Stomach smooth muscle (tissue), 2 donors: ENCODE results near the gene ACKR2.

ENCODE experiments used
- H3K27ac ChIP-seq: one replicate; pipeline ENCODE4 v1.7.0; 2013; ENCODE audit warnings: mild to moderate bottlenecking, low read length, inconsistent platforms
- H3K27me3 ChIP-seq, 2 donors: one replicate each; pipeline ENCODE4 v1.7.0; 2013; ENCODE audit warnings: low read length in 2 of 2; ENCODE audit not compliant: insufficient read depth in 2 of 2, control insufficient read depth in 1 of 2
- H3K36me3 ChIP-seq, 2 donors: one replicate each; pipeline ENCODE4 v1.7.0; 2013; ENCODE audit warnings: low read length in 2 of 2; ENCODE audit not compliant: control insufficient read depth in 2 of 2, insufficient read depth in 2 of 2
- H3K4me1 ChIP-seq: one replicate; pipeline ENCODE4 v1.7.0; 2013; ENCODE audit warnings: low read length; ENCODE audit not compliant: control insufficient read depth, insufficient read depth
- H3K4me3 ChIP-seq, 2 donors: one replicate each; pipeline ENCODE4 v1.7.0; 2013; ENCODE audit warnings: low read length in 2 of 2
- H3K9ac ChIP-seq, 2 donors: one replicate each; pipeline ENCODE4 v1.7.0; 2013; ENCODE audit warnings: low read length in 2 of 2, mild to moderate bottlenecking in 1 of 2
- H3K9me3 ChIP-seq, 2 donors: one replicate each; pipeline ENCODE4 v1.7.0; 2013; ENCODE audit warnings: low read length in 2 of 2; ENCODE audit not compliant: control insufficient read depth in 2 of 2
- donor health status: healthy.
- donor health status: Pancreatic carcinoma.

ACKR2 gene

DNA sequence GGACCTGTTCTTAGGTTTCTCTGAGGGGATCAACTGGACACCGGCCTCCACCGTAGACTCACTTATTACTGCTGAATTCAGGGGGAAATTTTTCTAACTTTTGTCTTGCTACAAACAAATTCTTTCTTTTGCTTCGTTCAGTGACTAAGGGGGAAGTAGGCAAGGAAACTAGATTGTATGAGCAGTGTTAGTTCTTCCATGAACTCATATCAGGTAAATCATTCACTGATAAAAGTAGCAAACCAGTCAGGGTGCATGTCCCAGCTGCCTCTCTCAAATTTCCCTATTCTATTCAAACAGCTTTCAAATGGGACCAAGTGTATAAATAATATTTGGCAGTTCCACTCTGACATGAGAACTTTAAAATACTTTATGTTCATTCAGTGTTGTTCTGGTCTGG lies 28.8 kb upstream of the ACKR2 start:
- Histone ChIP-seq H3K27ac (peak overlapping the region; percentile 71), H3K4me1 (peaks cover 29% of the 10 kb centered on the region), H3K27me3 (no peaks in the 10 kb centered on the region), H3K36me3 (peaks cover 3 to 4% of the 10 kb centered on the region in 2 donors), H3K9me3 (no peaks in the 10 kb centered on the region), H3K4me3 (no peak overlapping the region), H3K9ac (peak overlapping the region in 1 of 2 donors; percentile 2)

DNA sequence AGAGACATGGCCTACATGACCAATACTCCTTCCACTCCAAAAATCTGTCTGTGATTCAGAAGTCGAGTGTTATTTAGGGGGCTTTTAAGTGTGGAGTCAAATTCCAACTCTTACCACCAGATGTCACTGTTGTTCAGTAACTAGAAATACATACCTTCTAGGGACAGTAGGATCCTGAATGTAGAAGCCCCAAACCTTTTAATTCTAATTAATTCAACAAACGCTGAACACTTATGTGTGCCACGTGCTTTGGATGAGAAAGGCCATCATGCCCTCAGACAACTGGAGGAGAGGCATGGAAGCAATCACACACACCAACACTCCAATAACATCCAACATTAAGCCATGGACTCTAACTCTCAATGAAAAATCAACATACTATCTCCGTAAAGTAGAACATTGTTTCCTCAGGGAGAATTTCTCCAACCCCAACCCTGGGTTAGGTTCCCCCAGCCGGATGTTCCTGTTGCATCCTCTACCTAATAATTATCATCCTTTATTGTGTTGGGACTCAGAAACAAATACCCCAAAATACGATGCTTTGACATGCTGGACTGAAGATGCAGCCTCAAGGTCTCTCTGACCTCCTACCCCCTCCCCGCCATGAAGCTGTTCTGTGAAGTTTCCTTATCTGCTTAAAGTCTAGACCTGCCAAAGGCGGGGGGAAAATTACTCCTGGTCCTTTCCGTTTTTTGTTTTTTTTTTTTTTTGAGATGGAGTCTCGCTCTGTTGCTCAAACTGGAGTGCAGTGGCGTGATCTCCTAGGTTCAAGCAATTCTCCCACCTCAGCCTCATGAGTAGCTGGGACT lies 28.1 kb upstream of the ACKR2 start:
- H3K4me3 ChIP-seq, result no peak overlapping the region
- no peaks in the 10 kb centered on the region for H3K27me3 ChIP-seq
- no peaks in the 10 kb centered on the region for H3K9me3 ChIP-seq
- no peak overlapping the region for H3K9ac ChIP-seq
- H3K27ac ChIP-seq, result peak overlapping the region; percentile 71
- peaks cover 29% of the 10 kb centered on the region for H3K4me1 ChIP-seq
- peaks cover 3 to 7% of the 10 kb centered on the region in 2 donors for H3K36me3 ChIP-seq

GRCh38 chr3:42786212-42786611 lies 23.0 kb upstream of the ACKR2 start:
- Histone ChIP-seq H3K4me1 (peaks cover under 1% of the 10 kb centered on the region), H3K27ac (no peak overlapping the region), H3K9ac (no peak overlapping the region), H3K9me3 (no peaks in the 10 kb centered on the region), H3K4me3 (no peak overlapping the region), H3K27me3 (no peaks in the 10 kb centered on the region), H3K36me3 (peaks cover 3 to 7% of the 10 kb centered on the region in 2 donors)

DNA sequence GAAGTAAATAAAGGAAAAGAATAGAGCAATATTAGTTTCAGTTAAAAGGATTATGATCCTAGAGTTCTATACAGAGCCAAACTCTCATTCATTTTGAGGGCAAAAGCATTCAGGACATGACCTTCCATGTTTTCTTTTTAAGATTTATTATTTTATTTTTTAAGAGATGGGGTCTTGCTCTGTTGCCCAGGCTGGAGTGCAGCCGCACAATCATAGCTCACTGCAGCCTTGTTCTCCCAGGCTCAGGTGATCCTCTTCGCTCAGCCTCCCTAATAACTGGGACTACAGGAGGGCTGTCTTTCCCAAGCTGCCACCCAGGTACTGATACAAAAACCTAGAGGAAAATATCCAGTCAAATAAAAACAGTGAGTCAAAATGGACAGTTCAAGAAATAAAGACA lies 22.6 kb upstream of the ACKR2 start:
- H3K27me3 ChIP-seq, result no peaks in the 10 kb centered on the region
- H3K9ac ChIP-seq, result no peak overlapping the region
- H3K9me3 ChIP-seq, result no peaks in the 10 kb centered on the region
- no peaks in the 10 kb centered on the region for H3K4me1 ChIP-seq
- no peak overlapping the region for H3K4me3 ChIP-seq
- peaks cover 3 to 7% of the 10 kb centered on the region in 2 donors for H3K36me3 ChIP-seq
- H3K27ac ChIP-seq, result no peak overlapping the region

GRCh38 chr3:42790714-42791229 lies 18.5 kb upstream of the ACKR2 start:
- Histone ChIP-seq H3K27ac (no peak overlapping the region), H3K9ac (no peak overlapping the region), H3K27me3 (no peaks in the 10 kb centered on the region), H3K36me3 (peaks cover 8 to 9% of the 10 kb centered on the region in 2 donors), H3K4me3 (no peak overlapping the region), H3K9me3 (no peaks in the 10 kb centered on the region), H3K4me1 (no peaks in the 10 kb centered on the region)

GRCh38 chr3:42795621-42796181 lies 13.5 kb upstream of the ACKR2 start:
- Histone ChIP-seq H3K4me1 (peaks cover 13% of the 10 kb centered on the region), H3K9ac (no peak overlapping the region), H3K9me3 (no peaks in the 10 kb centered on the region), H3K36me3 (peaks cover 6 to 8% of the 10 kb centered on the region in 2 donors), H3K27me3 (no peaks in the 10 kb centered on the region), H3K4me3 (no peak overlapping the region), H3K27ac (no peak overlapping the region)

DNA sequence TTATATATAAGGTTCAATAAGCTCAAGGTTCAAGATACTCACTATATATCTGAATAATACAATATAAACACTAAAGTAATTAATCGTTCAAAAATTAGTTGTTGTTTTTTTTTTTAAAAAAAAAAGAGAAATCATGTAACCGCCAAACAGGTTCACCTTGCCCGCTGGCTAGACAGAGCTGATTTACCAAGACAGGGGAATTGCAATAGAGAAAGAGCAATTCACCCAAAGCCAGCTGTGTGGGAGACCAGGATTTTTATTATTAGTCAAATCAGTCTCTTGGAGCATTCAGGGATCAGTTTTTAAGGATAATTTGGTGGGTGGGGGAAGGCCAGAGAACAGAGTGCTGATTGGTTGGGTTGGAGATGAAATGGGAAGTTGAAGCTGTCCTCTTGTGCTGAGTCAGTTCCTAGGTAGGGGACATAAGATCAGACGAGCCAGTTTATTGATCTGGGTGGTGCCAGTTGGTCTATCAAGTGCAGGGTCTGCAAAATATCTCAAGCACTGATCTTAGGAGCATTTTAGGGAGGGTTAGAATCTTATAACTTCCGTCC lies 12.8 kb upstream of the ACKR2 start:
- Histone ChIP-seq H3K36me3 (peaks cover 6 to 8% of the 10 kb centered on the region in 2 donors), H3K4me3 (no peak overlapping the region), H3K4me1 (peaks cover 15% of the 10 kb centered on the region), H3K27me3 (no peaks in the 10 kb centered on the region), H3K9ac (no peak overlapping the region), H3K9me3 (no peaks in the 10 kb centered on the region), H3K27ac (no peak overlapping the region)

DNA sequence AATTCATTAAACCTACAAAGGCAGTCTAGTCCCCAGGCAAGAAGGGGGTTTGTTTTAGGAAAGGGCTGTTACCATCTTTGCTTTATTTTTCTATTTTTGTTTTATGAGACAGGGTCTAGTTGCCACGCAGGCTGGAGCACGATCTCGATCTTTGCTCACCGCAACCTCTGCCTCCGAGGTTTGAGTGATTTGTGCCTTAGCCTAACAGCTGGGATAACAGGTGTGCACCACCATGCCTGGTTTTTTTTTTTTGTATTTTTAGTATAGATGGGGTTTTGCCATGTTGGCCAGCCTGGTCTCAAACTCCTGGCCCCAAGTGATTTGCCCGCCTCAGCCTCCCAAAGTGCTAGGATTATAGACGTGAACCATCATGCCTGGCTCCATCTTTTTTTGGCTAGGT lies 9.9 kb upstream of the ACKR2 start:
- no peaks in the 10 kb centered on the region for H3K36me3 ChIP-seq
- peaks cover 33% of the 10 kb centered on the region for H3K4me1 ChIP-seq
- no peak overlapping the region for H3K27ac ChIP-seq
- H3K9me3 ChIP-seq, result no peaks in the 10 kb centered on the region
- no peak overlapping the region for H3K4me3 ChIP-seq
- H3K27me3 ChIP-seq, result no peaks in the 10 kb centered on the region
- H3K9ac ChIP-seq, result no peak overlapping the region

DNA sequence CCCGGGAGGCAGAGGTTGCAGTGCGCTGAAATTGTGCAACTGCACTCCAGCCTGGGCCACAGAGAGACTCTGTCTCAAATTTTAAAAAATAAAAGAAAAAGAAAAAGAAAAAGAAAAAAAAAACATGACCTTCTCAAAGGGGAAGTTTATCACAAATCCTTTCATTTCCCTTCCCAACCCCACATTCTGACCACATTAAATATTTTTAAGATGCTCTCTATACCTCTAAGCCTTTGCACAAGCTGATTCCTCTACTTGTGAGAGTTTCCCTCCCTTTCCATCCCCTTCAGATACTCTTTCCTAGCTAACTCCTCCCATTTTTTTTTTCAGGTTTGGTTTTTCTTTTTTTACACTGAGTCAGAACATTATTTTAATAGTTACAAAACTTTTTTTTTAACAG lies 9.0 kb upstream of the ACKR2 start:
- Histone ChIP-seq H3K4me3 (no peak overlapping the region), H3K9ac (no peak overlapping the region), H3K27ac (peak overlapping the region; percentile 2), H3K36me3 (no peaks in the 10 kb centered on the region), H3K4me1 (peaks cover 33% of the 10 kb centered on the region), H3K9me3 (no peaks in the 10 kb centered on the region), H3K27me3 (no peaks in the 10 kb centered on the region)

GRCh38 chr3:42801048-42801620 lies 8.1 kb upstream of the ACKR2 start:
- H3K9ac ChIP-seq, result no peak overlapping the region
- no peaks in the 10 kb centered on the region for H3K9me3 ChIP-seq
- peaks cover 33% of the 10 kb centered on the region for H3K4me1 ChIP-seq
- H3K4me3 ChIP-seq, result no peak overlapping the region
- no peaks in the 10 kb centered on the region for H3K36me3 ChIP-seq
- H3K27me3 ChIP-seq, result no peaks in the 10 kb centered on the region
- H3K27ac ChIP-seq, result no peak overlapping the region
